K562 (cell line): ENCODE results near the gene CALML6. TPM values are rescaled to one million over a fixed set of nuclear protein-coding genes. Genes with fewer than 3 reads are reported as not detected.

ENCODE experiments used
- ARNT ChIP-seq, 2 experiments: fragments of 450-650 bp; IDR thresholded peaks; 2 replicates each; pipeline ENCODE4 v1.6.1; 2016; ENCODE audit warnings: mild to moderate bottlenecking in 1 of 2
- CBFA2T3 ChIP-seq: fragments of 450-650 bp; IDR thresholded peaks from 2 replicates; pipeline ENCODE4 v1.6.1; 2017
- COPS2 ChIP-seq: fragments of 450-650 bp; conservative IDR thresholded peaks from 2 replicates; pipeline ENCODE4 v1.6.1; 2016; ENCODE audit warnings: mild to moderate bottlenecking, moderate library complexity
- E4F1 ChIP-seq: fragments of 250-450 bp; sonication (Bioruptor Pico); IDR thresholded peaks from 2 replicates; pipeline ENCODE4 v1.5.0; 2021; ENCODE audit warnings: mild to moderate bottlenecking, borderline replicate concordance
- ELK1 ChIP-seq: sonication (generic); formaldehyde crosslinking; IDR thresholded peaks from 2 replicates; pipeline ENCODE4 v1.8.1; 2022; ENCODE audit warnings: missing genetic modification reagents
- ETS1 ChIP-seq: conservative IDR thresholded peaks from 2 replicates; pipeline ENCODE4 v1.6.1; 2011; ENCODE audit warnings: low read depth, mild to moderate bottlenecking, low read length; ENCODE audit not compliant: control insufficient read depth
- GABPA ChIP-seq: fragments of 200-800 bp; sonication (Bioruptor generic); conservative IDR thresholded peaks from 2 replicates; pipeline ENCODE4 v1.6.1; 2016; ENCODE audit warnings: low read depth, missing genetic modification characterization, missing compliant biosample characterization
- IFI16 ChIP-seq: fragments of 250-450 bp; sonication (Bioruptor Pico); IDR thresholded peaks from 2 replicates; pipeline ENCODE4 v2.1.2; 2022; ENCODE audit warnings: mild to moderate bottlenecking, inconsistent platforms
- KDM4B ChIP-seq, 2 experiments: fragments of 450-650 bp in 1 of 2; sonication (generic) in 1 of 2; IDR thresholded peaks; 2 replicates each; pipeline ENCODE4 v1.6.1; 2016 to 2017; ENCODE audit warnings: borderline replicate concordance in 2 of 2, antibody characterized with exemption in 1 of 2, low read depth in 1 of 2, mild to moderate bottlenecking in 1 of 2
- KLF13 ChIP-seq: fragments of 450-650 bp; IDR thresholded peaks from 2 replicates; pipeline ENCODE4 v1.6.1; 2016; ENCODE audit warnings: missing genetic modification characterization, low read depth, mild to moderate bottlenecking, missing compliant biosample characterization, moderate library complexity, borderline replicate concordance
- MEF2D ChIP-seq: conservative IDR thresholded peaks from 2 replicates; pipeline ENCODE4 v1.6.1; 2016; ENCODE audit warnings: low read depth, missing genetic modification characterization, missing compliant biosample characterization
- NCOA1 ChIP-seq: fragments of 450-650 bp; IDR thresholded peaks from 2 replicates; pipeline ENCODE4 v1.6.1; 2016; ENCODE audit warnings: low read depth
- NEUROD1 ChIP-seq: fragments of 150-350 bp; IDR thresholded peaks from 2 replicates; pipeline ENCODE4 v1.6.1; 2014; ENCODE audit warnings: borderline replicate concordance, low read length, low read depth; ENCODE audit not compliant: partially characterized antibody
- NUFIP1 ChIP-seq: fragments of 450-650 bp; IDR thresholded peaks from 2 replicates; pipeline ENCODE4 v1.6.1; 2018; ENCODE audit not compliant: partially characterized antibody
- OTX1 ChIP-seq: fragments of 450-650 bp; formaldehyde crosslinking; IDR thresholded peaks from 2 replicates; pipeline ENCODE4 v1.4.0; 2022; ENCODE audit warnings: mild to moderate bottlenecking
- POLR2AphosphoS2 ChIP-seq: IDR thresholded peaks from 2 replicates; pipeline ENCODE4 v1.6.1; 2012; ENCODE audit warnings: low read length, improper control_type of control experiment
- POU5F1 ChIP-seq: fragments of 150-350 bp; IDR thresholded peaks from 2 replicates; pipeline ENCODE4 v1.6.1; 2014; ENCODE audit warnings: borderline replicate concordance, low read length, low read depth, mild to moderate bottlenecking; ENCODE audit not compliant: partially characterized antibody
- PYGO2 ChIP-seq: fragments of 450-650 bp; IDR thresholded peaks from 2 replicates; pipeline ENCODE4 v1.6.1; 2016; ENCODE audit warnings: mild to moderate bottlenecking, missing genetic modification characterization, moderate library complexity, missing compliant biosample characterization
- RBM17 ChIP-seq: fragments of 200-400 bp; formaldehyde crosslinking; IDR thresholded peaks from 2 replicates; pipeline ENCODE4 v1.6.1; 2017; ENCODE audit warnings: low read depth, mild to moderate bottlenecking, low read length, borderline replicate concordance
- RNF219 ChIP-seq: fragments of 250-450 bp; sonication (Bioruptor Pico); IDR thresholded peaks from 2 replicates; pipeline ENCODE4 v1.5.0; 2022; ENCODE audit warnings: mild to moderate bottlenecking
- SMARCB1 ChIP-seq: IDR thresholded peaks from 2 replicates; pipeline ENCODE4 v1.6.1; 2011; ENCODE audit warnings: improper control_type of control experiment, low read depth; ENCODE audit not compliant: insufficient read length
- TCF3 ChIP-seq: sonication (generic); formaldehyde crosslinking; IDR thresholded peaks from 2 replicates; pipeline ENCODE4 v1.4.0; 2020; ENCODE audit warnings: mild to moderate bottlenecking, missing genetic modification reagents
- ZNF444 ChIP-seq: fragments of 250-450 bp; sonication (Bioruptor Pico); IDR thresholded peaks from 2 replicates; pipeline ENCODE4 v1.4.0; 2020; ENCODE audit warnings: mild to moderate bottlenecking, moderate library complexity
- polyA plus RNA-seq, 8 experiments: library from polyadenylated mRNA; depleted of rRNA in 4 of 8; stranded (reverse) in 5 of 8; unstranded in 3 of 8; fragments of >200 nt; fragmentation: Nextera tagmentation in 2 of 8; fragmentation: Illumina TruSeq in 1 of 8; extraction: Ambion mirVana in 2 of 8; extraction: Trizol in 1 of 8; gene quantifications; 2 replicates each; pipeline versions ENCODE4 v1.2.1 to v1.2.3, GENCODE V29; 2011 to 2014; ENCODE audit warnings: inconsistent platforms in 1 of 8, missing spikeins in 1 of 8
- total RNA-seq, 7 experiments: library from RNA; depleted of rRNA in 6 of 7; stranded (reverse); fragments of >200 nt in 6 of 7; fragmentation: Illumina TruSeq in 2 of 7; extraction: Trizol in 2 of 7; gene quantifications; 2 replicates each; pipeline versions ENCODE4 v1.2.1 to v1.2.3, GENCODE V29; 2011 to 2021; ENCODE audit warnings: low replicate concordance in 1 of 7

The CALML6 gene
- total and polyA plus RNA-seq, 9 of the 15 experiments (the other 6 are each of a cell fraction or from before 2014, with no cell fraction given) = 0.14 TPM; not detected in 8

- TF ChIP-seq E4F1 (CRISPR knock-in tag) (no peak), KLF13 (no peak), NCOA1 (no peak), PYGO2 (no peak), POU5F1 (no peak), ARNT (IDR thresholded peaks at IDR 0.05) (no peak), COPS2 (no peak), MEF2D (tag) (no peak), ELK1 (CRISPR knock-in tag) (no peak), ZNF444 (no peak), NUFIP1 (no peak), OTX1 (CRISPR knock-in tag) (no peak), POLR2AphosphoS2 (no peak), GABPA (peak; percentile 47), NEUROD1 (no peak), KDM4B (IDR thresholded peaks at IDR 0.05; ENCODE audit: borderline replicate concordance in 2 of 2, low read depth in 1 of 2) (no peak), RBM17 (no peak), CBFA2T3 (no peak), ETS1 (no peak; the same call in 1 of the 2 replicates), TCF3 (no peak), IFI16 (CRISPR knock-in tag) (no peak), RNF219 (CRISPR knock-in tag) (no peak), SMARCB1 (no peak)
These were observed 25.1 kb upstream of the CALML6 start (continued) for GRCh38 chr1:1889847-1890505.
